Ascending aorta (tissue), 2 donors: ENCODE measurements around the gene FNDC1. TPM values are rescaled to one million over a fixed set of nuclear protein-coding genes. Genes with fewer than 3 reads are reported as not detected.

Experiments
- DNase-seq, 2 donors: peaks; one replicate each; pipeline ENCODE4 v3.0.0-alpha.2; 2019; ENCODE audit warnings: low spot score in 2 of 2
- H3K27ac ChIP-seq, 2 donors: fragments of 200-600 bp; sonication (generic); one replicate each; pipeline ENCODE4 v1.5.1; 2016 to 2017; ENCODE audit warnings: mild to moderate bottlenecking in 1 of 2
- H3K27me3 ChIP-seq: fragments of 200-600 bp; sonication (generic); one replicate; pipeline ENCODE4 v1.5.1; 2017
- H3K36me3 ChIP-seq, 2 donors: fragments of 200-600 bp; sonication (generic); one replicate each; pipeline ENCODE4 v1.5.1; 2016
- H3K4me1 ChIP-seq, 2 donors: fragments of 200-600 bp; sonication (generic); one replicate each; pipeline ENCODE4 v1.5.1; 2016 to 2017; ENCODE audit warnings: mild to moderate bottlenecking in 1 of 2
- H3K4me3 ChIP-seq, 2 donors: fragments of 200-600 bp; sonication (generic); one replicate each; pipeline ENCODE4 v1.5.1; 2016 to 2017; ENCODE audit warnings: mild to moderate bottlenecking in 1 of 2
- H3K9me3 ChIP-seq, 2 donors: fragments of 200-600 bp; sonication (generic); one replicate each; pipeline ENCODE4 v1.5.1; 2016
- intact Hi-C: fragments of 100-400 bp; cut with DNase I; formaldehyde crosslinking; loops from one replicate; pipeline ENCODE4 v1.15.1; 2023
- total RNA-seq: library from RNA; depleted of rRNA; stranded (reverse); fragments of >200 nt; gene quantifications from one replicate; pipeline ENCODE4 v1.1.0, GENCODE V29; 2016
- TF ChIP-seq, protein P1 (sequence below), 3 experiments: fragments of 200-600 bp in 2 of 3; fragments of 450-650 bp in 1 of 3; sonication (generic) in 2 of 3; IDR thresholded peaks; one replicate each; pipeline ENCODE4 v1.5.1; 2016 to 2019; ENCODE audit warnings: antibody characterized with exemption in 3 of 3, mild to moderate bottlenecking in 1 of 3, moderate library complexity in 1 of 3

FNDC1 gene
- total RNA-seq, 1 donor from 2014 or later: 0.11 TPM

DNA sequence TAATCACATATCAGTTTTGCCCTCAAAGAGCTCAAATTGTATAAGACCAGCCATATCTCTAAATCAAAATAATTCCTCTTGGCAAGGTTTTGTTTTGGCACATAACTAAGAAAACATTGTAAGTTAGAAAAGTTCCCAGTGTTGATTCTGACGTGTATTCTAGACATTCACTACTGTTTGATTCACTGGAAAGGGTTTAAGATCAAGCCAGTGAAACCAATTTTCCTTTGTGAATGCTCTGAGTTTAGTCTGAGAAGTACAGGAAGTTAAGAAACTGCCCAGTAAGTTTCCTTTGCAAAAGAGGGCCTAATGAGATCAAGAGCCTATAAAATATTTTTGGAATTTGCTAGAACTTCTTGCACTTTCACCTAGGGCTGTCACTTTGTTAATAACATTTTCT is 143.0 kb downstream of the FNDC1 start:
- no peak for DNase-seq
- H3K4me1 ChIP-seq: peaks cover 0 to 28% of the 10 kb centered on the region in 2 donors
- intact Hi-C loops: loop anchor here (5.0 kb wide), 1 partner anchor 60 kb away; no protein-coding TSS in a partner anchor

GRCh38 chr6:159313018-159313417 is 143.8 kb downstream of the FNDC1 start:
- intact Hi-C loops: loop anchor here (5.0 kb wide), 1 partner anchor 59 kb away; no protein-coding TSS in a partner anchor
- Histone ChIP-seq H3K27me3 (no peaks in the 10 kb centered on the region), H3K4me3 (no peak overlapping the region), H3K36me3 (no peaks in the 10 kb centered on the region), H3K9me3 (no peaks in the 10 kb centered on the region), H3K4me1 (peaks cover 0 to 22% of the 10 kb centered on the region in 2 donors), H3K27ac (peak overlapping the region in 1 of 2 donors; percentile 50)
- TF ChIP-seq, protein P1, sequence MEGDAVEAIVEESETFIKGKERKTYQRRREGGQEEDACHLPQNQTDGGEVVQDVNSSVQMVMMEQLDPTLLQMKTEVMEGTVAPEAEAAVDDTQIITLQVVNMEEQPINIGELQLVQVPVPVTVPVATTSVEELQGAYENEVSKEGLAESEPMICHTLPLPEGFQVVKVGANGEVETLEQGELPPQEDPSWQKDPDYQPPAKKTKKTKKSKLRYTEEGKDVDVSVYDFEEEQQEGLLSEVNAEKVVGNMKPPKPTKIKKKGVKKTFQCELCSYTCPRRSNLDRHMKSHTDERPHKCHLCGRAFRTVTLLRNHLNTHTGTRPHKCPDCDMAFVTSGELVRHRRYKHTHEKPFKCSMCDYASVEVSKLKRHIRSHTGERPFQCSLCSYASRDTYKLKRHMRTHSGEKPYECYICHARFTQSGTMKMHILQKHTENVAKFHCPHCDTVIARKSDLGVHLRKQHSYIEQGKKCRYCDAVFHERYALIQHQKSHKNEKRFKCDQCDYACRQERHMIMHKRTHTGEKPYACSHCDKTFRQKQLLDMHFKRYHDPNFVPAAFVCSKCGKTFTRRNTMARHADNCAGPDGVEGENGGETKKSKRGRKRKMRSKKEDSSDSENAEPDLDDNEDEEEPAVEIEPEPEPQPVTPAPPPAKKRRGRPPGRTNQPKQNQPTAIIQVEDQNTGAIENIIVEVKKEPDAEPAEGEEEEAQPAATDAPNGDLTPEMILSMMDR (IDR thresholded peaks at IDR 0.05): no peak
- no peak for DNase-seq

More for the DNA sequence above, 143.0 kb downstream of the FNDC1 start:
- H3K27ac ChIP-seq: peak overlapping the region in 1 of 2 donors; percentile 34
- no peak overlapping the region for H3K4me3 ChIP-seq
- TF ChIP-seq, protein P1 (IDR thresholded peaks at IDR 0.05): no peak
- H3K27me3 ChIP-seq: no peaks in the 10 kb centered on the region
- no peaks in the 10 kb centered on the region for H3K9me3 ChIP-seq
- no peaks in the 10 kb centered on the region for H3K36me3 ChIP-seq

DNA sequence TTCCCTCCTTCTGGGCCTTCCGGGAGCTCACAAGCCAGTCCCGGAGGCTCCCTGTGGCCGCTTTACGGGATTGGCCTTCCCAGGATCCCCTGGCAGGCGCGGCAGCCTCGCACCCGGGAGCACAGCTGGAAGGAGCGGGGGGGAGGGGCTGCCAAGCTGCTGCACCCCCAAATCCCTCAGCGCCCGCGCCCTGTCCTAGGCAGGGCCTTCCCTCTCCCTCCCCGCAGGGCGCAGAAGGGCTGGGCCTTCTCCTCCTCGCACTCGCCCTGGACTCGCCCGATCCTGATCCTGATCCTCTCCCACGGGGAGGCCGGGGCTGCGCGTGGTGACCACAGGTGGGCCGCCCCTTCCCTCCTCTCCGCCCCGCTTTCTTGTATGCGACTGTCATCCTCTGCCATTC is 146.4 kb downstream of the FNDC1 start:
- H3K27ac ChIP-seq: no peak overlapping the region
- H3K4me3 ChIP-seq: no peak overlapping the region
- no peaks in the 10 kb centered on the region for H3K27me3 ChIP-seq
- DNase-seq: no peak
- H3K9me3 ChIP-seq: no peaks in the 10 kb centered on the region
- peaks cover 0 to 15% of the 10 kb centered on the region in 2 donors for H3K4me1 ChIP-seq
- no peaks in the 10 kb centered on the region for H3K36me3 ChIP-seq
- intact Hi-C loops: no loop called here
- TF ChIP-seq, protein P1 (IDR thresholded peaks at IDR 0.05): no peak

- intact Hi-C loops: no loop called here
- TF ChIP-seq, protein P1 (IDR thresholded peaks at IDR 0.05): no peak
- no peak overlapping the region for H3K4me3 ChIP-seq
These were observed 148.2 kb downstream of the FNDC1 start for GRCh38 chr6:159317430-159317829.

GRCh38 chr6:159321267-159321666 is 152.1 kb downstream of the FNDC1 start:
- TF ChIP-seq, protein P1 (IDR thresholded peaks at IDR 0.05): no peak
- Histone ChIP-seq H3K27ac (no peak overlapping the region), H3K27me3 (no peaks in the 10 kb centered on the region), H3K4me1 (peaks cover 0 to 3% of the 10 kb centered on the region in 2 donors), H3K4me3 (no peak overlapping the region), H3K36me3 (no peaks in the 10 kb centered on the region), H3K9me3 (no peaks in the 10 kb centered on the region)
- intact Hi-C loops: no loop called here
- DNase-seq: no peak

More at GRCh38 chr6:159317430-159317829, 148.2 kb downstream of the FNDC1 start:
- peaks cover 0 to 2% of the 10 kb centered on the region in 2 donors for H3K4me1 ChIP-seq
- no peak overlapping the region for H3K27ac ChIP-seq
- no peak for DNase-seq
- no peaks in the 10 kb centered on the region for H3K9me3 ChIP-seq
- H3K36me3 ChIP-seq: no peaks in the 10 kb centered on the region
- H3K27me3 ChIP-seq: no peaks in the 10 kb centered on the region

Other genes with a start within 250 kb of the FNDC1 start
- 8.8 TPM for gene RSPH3, start 169.2 kb upstream of the FNDC1 start, total RNA-seq
- gene TAGAP, start 124.4 kb upstream of the FNDC1 start, total RNA-seq: 9.2 TPM